AG04449 (cell line): ENCODE results near the gene SGMS1.

Experiments
- CTCF ChIA-PET: fragments of 350-600 bp; formaldehyde crosslinking; extraction: SDS; loops from one replicate; lab custom pipeline; 2021; ENCODE audit warnings: antibody characterized with exemption; lab: Yijun Ruan, JAX
- POLR2A ChIA-PET: fragments of 400-600, 350-600 bp; formaldehyde crosslinking; extraction: SDS; loops from one replicate; lab custom pipeline; 2020; ENCODE audit warnings: antibody characterized with exemption, inconsistent platforms; lab: Yijun Ruan, JAX
- DNase-seq: peaks from one replicate; pipeline ENCODE4 v3.0.0-alpha.2; 2010; ENCODE audit warnings: low read depth, low spot score
- H3K4me3 ChIP-seq: 2 replicates; pipeline ENCODE4 v1.5.1; 2011; ENCODE audit warnings: low read depth, mild to moderate bottlenecking, control low read depth, low read length
- CTCF ChIP-seq: IDR thresholded peaks from one replicate; pipeline ENCODE4 v1.5.1; 2011; ENCODE audit warnings: mild to moderate bottlenecking, moderate library complexity, low read length, control low read depth, inconsistent platforms; ENCODE audit not compliant: insufficient read depth; ENCODE audit errors: missing control alignments

SGMS1 gene

GRCh38 chr10:50528206-50528605 is 95.5 kb downstream of the SGMS1 start:
- no peak overlapping the region for H3K4me3 ChIP-seq
- ChIA-PET POLR2A (no interaction called here), CTCF (no interaction called here)
- no peak for DNase-seq
- TF ChIP-seq CTCF: no peak

GRCh38 chr10:50527442-50528043 is 96.2 kb downstream of the SGMS1 start:
- CTCF ChIA-PET: no interaction called here
- no peak for DNase-seq
- TF ChIP-seq CTCF: no peak
- POLR2A ChIA-PET: no interaction called here
- no peak overlapping the region for H3K4me3 ChIP-seq

GRCh38 chr10:50526185-50526584 is 97.6 kb downstream of the SGMS1 start:
- H3K4me3 ChIP-seq: no peak overlapping the region
- ChIA-PET CTCF (interaction anchor here (1.0 to 1.3 kb wide), 2 partner anchors 10 to 127 kb away, joined by 3 to 4 read pairs; no protein-coding TSS in a partner anchor), POLR2A (no interaction called here)
- DNase-seq: no peak
- no peak for TF ChIP-seq CTCF

- H3K4me3 ChIP-seq: no peak overlapping the region
- no peak for DNase-seq
- ChIA-PET CTCF (no interaction called here), POLR2A (no interaction called here)
- TF ChIP-seq CTCF: no peak
These were observed 100.4 kb downstream of the SGMS1 start for GRCh38 chr10:50523357-50523756.

- H3K4me3 ChIP-seq: no peak overlapping the region
- CTCF ChIA-PET: no interaction called here
- no peak for DNase-seq
- TF ChIP-seq CTCF: no peak
- POLR2A ChIA-PET: no interaction called here
These were observed 100.8 kb downstream of the SGMS1 start for GRCh38 chr10:50522908-50523307.

- no peak for TF ChIP-seq CTCF
- ChIA-PET CTCF (no interaction called here), POLR2A (interaction anchor here (0.6 kb wide), 1 partner anchor 32 kb away, joined by 3 read pairs; no protein-coding TSS in a partner anchor)
These were observed 103.6 kb downstream of the SGMS1 start for GRCh38 chr10:50520115-50520514.

More at GRCh38 chr10:50520115-50520514, 103.6 kb downstream of the SGMS1 start:
- H3K4me3 ChIP-seq: no peak overlapping the region
- no peak for DNase-seq
